Lower leg skin (tissue), 4 donors: Measurements from ENCODE around the gene DUOX1. TPM values are rescaled to one million over a fixed set of nuclear protein-coding genes. Genes with fewer than 3 reads are reported as not detected.

Source experiments
- DNase-seq, 2 donors: peaks; one replicate each; pipeline ENCODE4 v3.0.0-alpha.2; 2019; ENCODE audit warnings: low spot score in 2 of 2
- H3K4me3 ChIP-seq: fragments of 200-600 bp; sonication (generic); 2 replicates; pipeline ENCODE4 v1.5.1; 2017; ENCODE audit warnings: mild to moderate bottlenecking, low read depth; ENCODE audit not compliant: poor library complexity, severe bottlenecking
- CTCF ChIP-seq, 3 donors: fragments of 450-650 bp; IDR thresholded peaks; one replicate each; pipeline ENCODE4 v1.5.1; 2016; ENCODE audit warnings: antibody characterized with exemption in 3 of 3, mild to moderate bottlenecking in 3 of 3, moderate library complexity in 2 of 3
- POLR2A ChIP-seq, 2 donors: fragments of 450-650 bp; IDR thresholded peaks; one replicate each; pipeline ENCODE4 v1.6.1; 2016 to 2017; ENCODE audit warnings: antibody characterized with exemption in 2 of 2, mild to moderate bottlenecking in 1 of 2, moderate library complexity in 1 of 2
- WGBS, 2 donors: methylation state at CpG; one replicate each; pipeline ENCODE4 v1.1.5; 2018; 5-methylcytosine and 5-hydroxymethylcytosine counted together
- intact Hi-C: fragments of 100-400 bp; cut with DNase I; formaldehyde crosslinking; loops from one replicate; pipeline ENCODE4 v1.15.0; 2023; ENCODE audit warnings: low total_unique reads
- total RNA-seq, 4 donors: library from RNA; depleted of rRNA; stranded (reverse); fragments of >200 nt; gene quantifications; one replicate each; pipeline ENCODE4 v1.1.0, GENCODE V29; 2016

Gene DUOX1
- total RNA-seq, 4 donors from 2014 or later, result 90.1 to 162 (median 114) TPM

- peak in 1 of 2 donors; percentile 56 for DNase-seq
- TF ChIP-seq CTCF (IDR thresholded peaks at IDR 0.05) (no peak), POLR2A (IDR thresholded peaks at IDR 0.05) (no peak)
- no peak overlapping the region for H3K4me3 ChIP-seq
- WGBS, 2 donors, result 45 to 46% methylated on average over 3 of the region's 3 CpGs
- intact Hi-C loops, result no loop called here
These were observed 67.7 kb downstream of the DUOX1 start for GRCh38 chr15:45197512-45197911.

- TF ChIP-seq CTCF (IDR thresholded peaks at IDR 0.05) (peak in 1 of 3 donors; percentile 49), POLR2A (IDR thresholded peaks at IDR 0.05) (peak in 1 of 2 donors; percentile 82)
- intact Hi-C loops, result no loop called here
- DNase-seq, result peak; percentile 99
- WGBS, 2 donors, result 0% methylated on average over 42 of the region's 42 CpGs
- H3K4me3 ChIP-seq, result peak overlapping the region; percentile 40
These were observed 68.7 kb downstream of the DUOX1 start for GRCh38 chr15:45198337-45199135.

GRCh38 chr15:45199136-45199810 lies 69.5 kb downstream of the DUOX1 start:
- WGBS, 2 donors, result 1% methylated on average over 25 of the region's 25 CpGs
- TF ChIP-seq CTCF (IDR thresholded peaks at IDR 0.05), result no peak
- TF ChIP-seq POLR2A (IDR thresholded peaks at IDR 0.05), result no peak
- DNase-seq, result no peak
- intact Hi-C loops, result no loop called here
- H3K4me3 ChIP-seq, result peak overlapping the region; percentile 40

- peak in 1 of 2 donors; percentile 84 for TF ChIP-seq POLR2A (IDR thresholded peaks at IDR 0.05)
- TF ChIP-seq CTCF (IDR thresholded peaks at IDR 0.05), result no peak
- DNase-seq, result peak; percentile 99 to 100
- intact Hi-C loops, result no loop called here
- H3K4me3 ChIP-seq, result peak overlapping the region; percentile 30
- WGBS, 2 donors, result 0% methylated on average over 34 of the region's 34 CpGs
These were observed 70.4 kb downstream of the DUOX1 start for GRCh38 chr15:45200001-45200798.

GRCh38 chr15:45200799-45201556 lies 71.2 kb downstream of the DUOX1 start:
- peak; percentile 87 to 98 for DNase-seq
- WGBS, 2 donors, result 4 to 6% methylated on average over 33 to 34 of the region's 34 CpGs
- TF ChIP-seq POLR2A (IDR thresholded peaks at IDR 0.05) (no peak), CTCF (IDR thresholded peaks at IDR 0.05) (no peak)
- peak overlapping the region; percentile 30 for H3K4me3 ChIP-seq
- intact Hi-C loops, result no loop called here
